C4-2B (cell line): Measurements from ENCODE around the gene NINJ1.

Experiments used
- CTCF ChIP-seq: fragments of 450-650 bp; conservative IDR thresholded peaks from 2 replicates; pipeline ENCODE4 v1.5.1; 2017; ENCODE audit warnings: mild to moderate bottlenecking
- ZFX ChIP-seq: fragments of 450-650 bp; IDR thresholded peaks from 2 replicates; pipeline ENCODE4 v1.6.1; 2017

GRCh38 chr9:93125331-93125894 is 8.6 kb downstream of the NINJ1 start:
- TF ChIP-seq CTCF, result no peak
- TF ChIP-seq ZFX, result no peak
